Fibroblast of skin of left biceps (primary cell): Measurements from ENCODE around the gene ARTN.
A peak's percentile ranks its signal among the peaks of the same experiment; 100 is the strongest.

Experiments
- DNase-seq, 2 experiments: peaks; one replicate each; pipeline ENCODE4 v3.0.0-alpha.2; 2013; ENCODE audit warnings: low read depth in 2 of 2

ARTN gene

DNA sequence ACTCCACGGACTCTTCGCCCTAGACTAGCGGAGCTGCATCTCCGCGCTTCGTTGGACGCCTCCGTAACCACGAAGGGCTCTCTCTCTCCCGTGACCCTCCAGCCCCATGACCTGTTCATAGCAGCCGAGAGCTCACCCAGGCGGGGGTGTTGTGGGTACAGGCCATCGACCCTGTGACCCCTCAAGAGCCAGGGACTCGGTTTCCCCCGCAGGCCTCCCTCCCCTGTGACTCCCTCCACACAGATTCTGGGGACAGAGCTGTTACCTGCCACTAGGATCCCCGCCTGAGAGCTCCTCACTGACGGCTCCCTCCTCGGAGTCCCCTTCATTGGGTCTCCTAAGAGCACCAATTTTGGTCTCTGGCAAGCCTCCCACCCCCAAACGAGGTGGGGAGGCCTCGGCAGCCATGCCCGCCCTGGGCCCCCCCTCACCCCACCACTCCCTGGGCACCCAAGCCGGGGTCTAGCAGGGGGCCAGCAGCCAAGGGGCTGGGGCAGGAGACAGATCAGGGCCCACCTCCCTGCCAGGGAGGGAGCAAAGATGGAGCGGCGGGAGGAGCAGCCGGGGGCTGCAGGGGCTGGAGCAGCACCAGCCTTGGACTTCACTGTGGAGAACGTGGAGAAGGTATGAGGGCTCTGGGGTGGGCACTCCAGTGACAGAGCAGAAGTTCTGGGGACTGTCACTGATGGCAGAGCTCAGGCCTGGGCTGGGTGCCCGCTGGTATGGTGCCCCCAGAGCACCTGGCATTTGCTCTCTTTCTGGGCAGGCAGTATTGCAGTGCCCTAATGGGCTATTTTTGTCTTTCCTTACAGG lies 13.7 kb downstream of the ARTN start:
- DNase-seq: no peak

DNA sequence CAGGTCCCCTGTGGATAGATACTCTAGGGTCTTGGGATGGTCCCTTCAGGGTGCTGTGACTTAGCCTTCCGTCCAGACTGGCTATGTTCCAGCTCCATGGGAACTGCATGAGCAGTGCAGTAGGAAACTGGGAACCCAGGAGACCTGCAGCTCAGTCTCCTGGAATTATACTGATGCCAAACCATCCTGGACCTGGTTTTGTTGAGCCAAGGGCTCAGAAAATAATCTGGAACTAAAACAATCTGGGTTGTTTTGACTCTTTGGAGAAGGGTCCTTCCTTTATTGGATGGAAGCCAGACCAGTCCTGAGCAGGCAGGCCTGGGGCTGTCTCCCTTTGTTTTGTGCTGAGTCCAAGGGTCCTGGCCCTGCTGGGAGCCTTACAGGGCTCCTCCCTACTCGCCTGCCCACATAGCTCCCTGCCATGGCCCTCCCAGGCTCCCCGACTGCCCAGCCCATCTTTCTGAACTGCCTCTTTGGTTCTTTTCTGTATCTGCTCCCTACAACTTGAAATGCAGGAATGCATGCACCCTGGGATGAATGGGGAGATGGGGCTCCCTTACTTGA lies 14.4 kb downstream of the ARTN start:
- no peak for DNase-seq

DNA sequence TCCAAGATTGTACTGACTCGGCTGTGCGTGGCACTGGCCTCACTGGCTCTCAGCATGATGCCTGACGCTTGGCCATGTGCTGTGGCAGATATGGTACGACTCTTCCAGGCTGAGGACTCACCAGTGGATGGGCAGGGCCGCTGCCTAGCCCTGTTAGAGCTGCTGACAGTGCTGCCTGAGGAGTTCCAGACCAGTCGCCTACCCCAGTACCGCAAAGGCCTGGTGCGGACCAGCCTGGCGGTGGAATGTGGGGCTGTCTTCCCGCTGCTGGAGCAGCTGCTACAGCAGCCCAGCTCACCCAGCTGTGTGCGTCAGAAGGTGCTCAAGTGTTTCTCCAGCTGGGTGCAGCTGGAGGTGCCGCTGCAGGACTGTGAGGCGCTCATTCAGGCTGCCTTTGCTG lies 16.1 kb downstream of the ARTN start:
- DNase-seq: no peak

DNA sequence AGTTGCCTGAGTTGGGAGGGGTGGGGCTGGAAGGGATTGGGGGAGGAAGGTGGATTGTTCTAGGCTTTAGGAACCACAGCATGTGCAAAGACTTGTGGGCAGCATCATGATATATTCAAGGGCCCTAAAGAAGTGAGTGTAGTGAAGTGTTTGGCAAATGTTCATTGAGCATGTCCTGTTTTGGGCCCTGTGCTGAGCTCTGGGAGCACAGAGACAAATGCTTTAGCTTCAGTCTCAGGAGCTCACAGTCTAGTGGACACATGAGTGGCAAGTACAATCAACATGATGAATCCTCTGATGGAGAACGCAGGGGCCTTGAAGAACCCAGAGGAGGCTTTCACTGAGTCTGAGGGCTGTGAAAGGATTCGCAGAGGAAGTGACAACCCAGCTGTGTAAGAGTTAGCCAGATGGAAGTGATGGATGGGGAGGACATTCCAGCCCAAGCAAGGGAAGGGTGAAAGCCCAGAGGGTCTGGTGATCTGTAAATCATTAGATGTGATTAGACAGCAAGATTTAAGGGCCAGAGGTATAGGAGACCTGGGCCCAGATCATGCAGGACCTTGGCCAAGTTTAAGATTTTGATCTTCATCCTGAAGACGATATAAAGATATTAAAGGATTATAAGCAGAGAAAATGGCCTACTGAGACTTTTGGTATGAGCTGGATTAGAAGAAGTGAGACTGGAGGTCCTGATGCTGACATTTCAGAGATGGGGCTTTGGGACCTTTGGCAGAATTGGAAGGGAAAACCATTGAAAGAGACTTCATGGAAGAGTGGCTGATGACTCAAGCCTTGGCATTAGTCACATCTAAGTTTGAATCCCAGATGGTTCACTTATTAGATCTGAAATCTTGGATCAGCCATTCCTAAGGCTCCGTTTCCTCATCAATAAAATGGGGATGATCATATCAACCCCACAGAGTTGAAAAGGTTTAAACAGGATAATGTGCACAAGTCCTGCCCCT lies 17.7 kb downstream of the ARTN start:
- no peak for DNase-seq

GRCh38 chr1:43952731-43953346 lies 19.2 kb downstream of the ARTN start:
- DNase-seq: no peak

GRCh38 chr1:43953361-43953760 lies 19.8 kb downstream of the ARTN start:
- DNase-seq: no peak

DNA sequence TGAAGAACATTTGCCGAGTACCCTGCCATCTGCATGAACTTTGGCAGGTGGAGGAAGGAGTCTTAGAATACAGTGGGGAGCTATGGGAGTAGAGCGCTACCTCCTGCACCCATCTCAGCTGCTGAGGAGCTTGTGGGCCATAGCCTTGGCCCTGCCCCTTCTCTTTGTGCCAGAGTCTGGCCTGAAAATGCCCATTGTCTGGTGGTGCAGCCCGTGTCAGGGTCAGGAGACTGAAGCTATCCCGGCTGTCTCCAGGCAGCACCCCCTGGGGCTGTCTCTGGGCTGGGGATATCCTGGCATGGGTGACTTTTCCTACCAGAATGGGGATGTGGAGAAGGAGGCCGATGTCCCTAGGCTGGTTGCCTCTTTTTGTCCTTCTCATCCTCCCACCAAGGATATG lies 20.4 kb downstream of the ARTN start:
- DNase-seq: no peak

GRCh38 chr1:43956234-43956633 lies 22.6 kb downstream of the ARTN start:
- no peak for DNase-seq

- no peak for DNase-seq
Observed at GRCh38 chr1:43957407-43958040, 23.9 kb downstream of the ARTN start.

DNA sequence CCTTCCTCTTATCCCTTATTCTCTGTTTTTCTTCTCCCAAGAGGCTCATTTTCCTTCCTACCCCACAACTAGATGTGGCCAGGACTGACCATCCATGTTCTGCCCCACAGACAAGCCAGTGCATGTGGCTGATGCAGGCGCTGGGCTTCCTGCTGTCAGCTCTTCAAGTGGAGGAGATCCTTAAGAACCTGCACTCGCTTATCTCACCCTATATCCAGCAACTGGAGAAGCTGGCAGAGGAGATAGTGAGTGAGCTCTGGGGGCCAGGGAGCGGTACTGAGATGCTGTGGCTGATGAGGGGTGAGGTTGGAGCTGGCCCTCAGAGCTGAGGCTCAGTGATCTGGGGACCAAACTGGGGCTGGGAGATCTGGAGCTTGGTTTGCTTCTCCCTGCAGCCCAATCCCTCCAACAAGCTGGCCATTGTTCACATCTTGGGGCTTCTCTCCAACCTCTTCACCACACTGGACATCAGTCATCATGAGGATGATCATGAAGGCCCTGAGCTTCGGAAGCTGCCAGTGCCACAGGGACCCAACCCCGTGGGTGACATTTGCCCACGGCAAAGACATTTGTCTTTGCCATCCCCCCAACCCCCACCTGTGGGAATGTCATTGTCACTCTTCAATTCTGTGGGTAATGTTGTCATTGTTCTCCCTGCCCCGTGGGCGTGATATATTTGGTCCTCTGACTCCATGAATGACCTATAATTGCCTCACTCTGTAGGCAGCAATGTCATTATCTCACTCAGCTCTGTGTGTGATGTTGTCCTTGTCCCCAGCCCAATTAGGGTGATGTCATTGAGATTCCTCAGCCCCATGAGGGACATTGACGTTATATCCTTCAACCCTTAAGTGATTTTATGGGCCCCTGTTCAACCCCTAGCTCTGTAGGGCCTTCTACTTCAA lies 25.0 kb downstream of the ARTN start:
- DNase-seq: no peak

GRCh38 chr1:43960798-43961197 lies 27.2 kb downstream of the ARTN start:
- DNase-seq: no peak

- no peak for DNase-seq
Observed at GRCh38 chr1:43961692-43962091, 28.1 kb downstream of the ARTN start.

- DNase-seq: no peak
Observed at GRCh38 chr1:43962324-43962723, 28.7 kb downstream of the ARTN start.

DNA sequence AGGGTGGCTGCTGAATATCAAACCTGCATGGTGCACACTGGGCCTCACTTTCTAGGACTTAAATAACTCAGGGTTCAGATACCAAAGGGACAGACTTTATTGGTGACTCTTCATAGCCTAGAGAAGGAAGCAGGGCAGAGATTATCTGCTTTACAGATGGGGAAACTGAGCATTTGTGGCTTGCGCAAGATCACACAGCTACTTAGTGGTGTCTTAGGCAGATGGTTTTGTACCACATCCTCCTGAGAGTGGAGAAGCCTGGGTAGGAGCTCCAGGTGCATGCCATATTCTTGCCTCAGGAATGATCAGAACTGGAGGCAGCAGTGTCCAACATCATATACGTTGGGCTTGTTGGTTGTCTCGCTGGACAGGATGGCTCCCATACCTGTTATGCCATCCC lies 29.4 kb downstream of the ARTN start:
- no peak for DNase-seq

GRCh38 chr1:43963890-43964289 lies 30.3 kb downstream of the ARTN start:
- no peak for DNase-seq

DNA sequence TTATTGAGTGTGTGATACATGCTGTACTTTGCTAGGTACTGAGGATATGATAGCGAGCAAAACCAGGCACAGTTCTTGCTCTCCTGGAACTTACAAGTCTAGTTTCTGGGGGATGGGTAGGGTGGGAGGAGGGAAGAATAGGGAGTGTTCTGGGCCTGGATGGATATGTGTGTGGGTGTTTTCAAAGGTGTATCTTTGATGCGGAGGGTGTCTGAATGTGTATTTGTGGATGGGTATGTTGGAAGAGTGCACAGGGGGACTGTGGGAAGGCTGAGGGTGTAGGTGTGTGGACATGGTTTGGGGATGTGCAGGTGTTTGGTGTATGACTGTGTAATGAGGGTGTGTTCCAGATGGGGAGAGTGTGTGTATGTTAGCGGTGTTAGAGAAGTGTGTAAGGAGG lies 31.7 kb downstream of the ARTN start:
- DNase-seq: no peak

DNA sequence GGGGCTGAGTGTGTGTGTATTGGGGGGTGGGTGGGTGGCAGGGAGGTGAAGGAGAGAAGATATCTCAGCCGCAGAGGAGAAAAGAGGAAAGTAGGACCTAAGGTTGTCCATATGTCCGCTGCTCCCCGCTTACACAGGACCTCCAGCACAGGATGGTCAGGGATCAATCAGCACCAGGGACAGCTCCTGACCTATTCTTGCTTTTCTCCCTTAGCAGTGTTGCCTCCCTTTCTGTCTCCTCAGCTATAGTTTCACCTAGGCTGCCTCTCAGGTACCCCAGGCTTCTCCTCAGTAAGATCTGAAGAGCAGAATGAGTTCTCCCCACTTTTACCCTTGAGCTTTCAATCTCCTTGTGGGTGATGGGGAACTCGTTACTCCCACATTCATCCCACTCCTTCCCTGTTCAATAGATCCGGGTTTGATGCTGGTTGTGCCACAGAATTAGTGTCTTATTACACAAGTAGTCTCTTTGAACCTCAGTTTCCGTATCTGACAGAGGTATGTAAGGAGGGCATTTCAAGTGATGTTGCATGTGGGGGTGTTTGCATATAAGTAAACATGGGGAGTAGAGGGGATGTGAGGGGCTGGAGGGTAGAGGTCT lies 34.8 kb downstream of the ARTN start:
- DNase-seq: no peak

DNA sequence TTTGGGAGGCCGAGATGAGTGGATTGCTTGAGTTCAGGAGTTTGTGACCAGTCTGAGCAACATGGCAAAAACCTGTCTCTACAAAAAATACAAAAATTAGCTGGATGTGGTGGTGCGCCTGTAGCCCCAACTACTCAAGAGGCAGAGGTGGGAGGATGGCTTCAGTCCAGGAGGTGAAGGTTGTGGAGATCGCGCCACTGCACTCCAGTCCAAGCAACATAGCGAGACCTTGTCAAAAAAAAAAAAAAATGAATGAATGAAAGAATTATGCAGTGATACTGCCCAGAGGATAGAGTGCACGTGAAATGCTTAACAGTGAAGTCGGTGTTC lies 35.8 kb downstream of the ARTN start:
- no peak for DNase-seq

- peak; percentile 87 to 89 for DNase-seq
Observed at GRCh38 chr1:43969746-43970466, 36.3 kb downstream of the ARTN start, which contains the start of gene DPH2. Gene DPH2, plus strand, starts transcription at chr1:43970010. Its CDS starts 166 bp downstream, at chr1:43970176.
